Cardiac fibroblast (primary cell): ENCODE results near the gene GALNT18.

Experiments used
- DNase-seq, 2 donors: peaks; one replicate each; pipeline versions ENCODE4 v3.0.0 to v3.0.0-alpha.2; 2010; ENCODE audit warnings: low read depth in 2 of 2
- H3K4me3 ChIP-seq, 2 donors: replicated peaks in 1 of 2; 1 replicate in 1 of 2; 2 replicates in 1 of 2; pipeline ENCODE4 v1.5.1; 2011; ENCODE audit warnings: low read depth in 2 of 2, low read length in 2 of 2, mild to moderate bottlenecking in 2 of 2, moderate library complexity in 1 of 2
- TF ChIP-seq, protein P1 (sequence below): IDR thresholded peaks from one replicate; pipeline ENCODE4 v1.5.1; 2011; ENCODE audit warnings: low read depth, mild to moderate bottlenecking, low read length, inconsistent platforms

The GALNT18 gene

DNA sequence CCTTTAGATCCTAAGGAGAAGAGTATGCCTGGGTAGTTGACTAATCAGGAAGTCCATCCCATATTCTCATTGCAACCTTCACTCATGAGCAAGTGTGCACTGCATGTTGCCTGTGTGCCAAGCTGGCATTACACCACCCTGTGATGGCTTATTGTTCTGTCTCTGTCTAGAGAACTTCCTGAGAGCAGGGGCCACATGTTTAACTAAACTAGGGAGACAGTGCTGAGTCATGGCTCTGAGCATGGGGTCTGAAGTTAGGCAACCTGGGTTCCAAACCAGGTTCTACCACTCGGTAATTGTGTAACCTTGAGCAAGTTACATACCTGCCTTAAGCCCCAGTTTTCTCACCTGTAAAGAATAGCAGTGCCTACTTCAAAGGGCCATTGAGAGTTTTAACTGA is 308.4 kb downstream of the GALNT18 start:
- no peak overlapping the region for H3K4me3 ChIP-seq
- peak; percentile 43 to 57 for DNase-seq
- TF ChIP-seq, protein P1, sequence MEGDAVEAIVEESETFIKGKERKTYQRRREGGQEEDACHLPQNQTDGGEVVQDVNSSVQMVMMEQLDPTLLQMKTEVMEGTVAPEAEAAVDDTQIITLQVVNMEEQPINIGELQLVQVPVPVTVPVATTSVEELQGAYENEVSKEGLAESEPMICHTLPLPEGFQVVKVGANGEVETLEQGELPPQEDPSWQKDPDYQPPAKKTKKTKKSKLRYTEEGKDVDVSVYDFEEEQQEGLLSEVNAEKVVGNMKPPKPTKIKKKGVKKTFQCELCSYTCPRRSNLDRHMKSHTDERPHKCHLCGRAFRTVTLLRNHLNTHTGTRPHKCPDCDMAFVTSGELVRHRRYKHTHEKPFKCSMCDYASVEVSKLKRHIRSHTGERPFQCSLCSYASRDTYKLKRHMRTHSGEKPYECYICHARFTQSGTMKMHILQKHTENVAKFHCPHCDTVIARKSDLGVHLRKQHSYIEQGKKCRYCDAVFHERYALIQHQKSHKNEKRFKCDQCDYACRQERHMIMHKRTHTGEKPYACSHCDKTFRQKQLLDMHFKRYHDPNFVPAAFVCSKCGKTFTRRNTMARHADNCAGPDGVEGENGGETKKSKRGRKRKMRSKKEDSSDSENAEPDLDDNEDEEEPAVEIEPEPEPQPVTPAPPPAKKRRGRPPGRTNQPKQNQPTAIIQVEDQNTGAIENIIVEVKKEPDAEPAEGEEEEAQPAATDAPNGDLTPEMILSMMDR, result no peak

DNA sequence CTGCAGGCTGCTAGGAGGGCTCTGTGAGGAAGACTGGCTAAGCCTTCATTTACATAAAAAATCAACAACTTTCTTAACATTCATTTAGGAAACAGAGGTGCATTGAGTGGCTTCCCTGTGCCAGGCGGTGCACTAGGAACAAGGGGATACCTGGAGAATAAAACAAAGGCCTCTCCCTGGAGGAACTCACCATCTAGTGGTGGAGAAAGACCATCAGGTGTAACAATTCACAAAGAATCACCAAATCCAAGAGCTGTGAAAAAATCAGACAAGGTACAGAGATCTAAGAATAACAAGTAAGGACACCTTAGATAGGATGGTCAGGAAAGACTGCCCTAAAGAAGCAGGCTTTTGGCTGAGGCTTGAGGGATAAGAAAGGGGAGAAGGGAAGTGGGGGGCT is 309.1 kb downstream of the GALNT18 start:
- no peak for DNase-seq
- TF ChIP-seq, protein P1, result no peak
- H3K4me3 ChIP-seq, result no peak overlapping the region

DNA sequence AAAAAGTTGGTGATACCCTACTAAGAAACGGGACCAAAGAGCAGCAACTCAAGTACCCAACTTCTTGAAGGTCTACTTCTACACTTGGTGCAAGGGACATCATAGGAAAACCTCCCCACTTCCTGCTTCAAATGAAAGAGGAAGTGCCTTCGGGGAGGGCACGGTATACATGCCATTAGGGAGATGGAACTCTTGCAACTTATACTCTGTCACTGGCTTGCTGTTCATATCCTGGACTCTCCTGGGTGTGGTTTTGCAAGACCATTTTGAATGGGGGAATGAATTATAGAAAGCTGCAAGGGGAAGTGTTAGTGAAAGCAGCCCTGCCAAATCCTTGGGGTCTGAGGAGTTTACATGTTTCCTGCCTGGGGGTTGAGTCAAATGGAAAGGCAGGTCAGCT is 310.6 kb downstream of the GALNT18 start:
- no peak overlapping the region for H3K4me3 ChIP-seq
- no peak for DNase-seq
- TF ChIP-seq, protein P1, result no peak

DNA sequence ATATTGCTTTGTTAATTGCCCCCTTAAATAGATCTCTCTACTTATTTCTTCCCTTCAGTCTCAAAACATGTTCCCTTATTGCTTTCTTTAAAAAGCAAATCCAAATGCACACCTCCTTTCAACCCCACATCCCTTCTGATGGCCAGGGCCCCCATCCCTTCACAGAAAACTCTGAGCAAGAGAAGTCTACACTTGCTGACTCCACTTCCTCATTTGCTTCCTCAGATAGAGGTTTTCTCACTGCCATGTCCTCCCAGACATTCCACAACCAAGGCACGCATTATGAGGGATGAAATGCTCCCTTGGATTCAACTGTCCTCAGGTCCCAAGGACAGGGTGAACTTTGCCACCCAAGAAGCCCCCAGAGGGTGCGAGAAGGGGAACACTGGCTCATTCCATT is 311.9 kb downstream of the GALNT18 start:
- no peak overlapping the region for H3K4me3 ChIP-seq
- no peak for DNase-seq
- TF ChIP-seq, protein P1, result no peak

DNA sequence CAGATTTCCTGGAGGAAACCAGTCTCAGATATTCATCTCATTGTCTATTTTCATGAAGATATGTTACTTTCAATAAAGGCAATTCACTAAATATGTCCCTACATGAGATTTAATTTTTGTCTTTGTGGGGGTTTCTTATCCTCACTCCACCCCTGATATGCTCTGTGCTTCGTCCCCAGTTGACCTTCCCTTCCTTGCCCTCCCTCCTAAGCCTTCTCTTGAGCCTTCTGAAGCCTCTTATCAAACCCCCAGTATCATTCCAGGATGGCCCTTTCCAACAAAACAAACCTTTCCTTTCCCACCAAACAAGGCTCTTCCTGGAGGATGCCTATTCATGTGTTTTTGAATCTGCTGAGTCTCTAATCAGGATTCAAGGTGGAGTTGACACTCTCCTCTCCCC is 313.6 kb downstream of the GALNT18 start:
- TF ChIP-seq, protein P1, result no peak
- DNase-seq, result no peak

DNA sequence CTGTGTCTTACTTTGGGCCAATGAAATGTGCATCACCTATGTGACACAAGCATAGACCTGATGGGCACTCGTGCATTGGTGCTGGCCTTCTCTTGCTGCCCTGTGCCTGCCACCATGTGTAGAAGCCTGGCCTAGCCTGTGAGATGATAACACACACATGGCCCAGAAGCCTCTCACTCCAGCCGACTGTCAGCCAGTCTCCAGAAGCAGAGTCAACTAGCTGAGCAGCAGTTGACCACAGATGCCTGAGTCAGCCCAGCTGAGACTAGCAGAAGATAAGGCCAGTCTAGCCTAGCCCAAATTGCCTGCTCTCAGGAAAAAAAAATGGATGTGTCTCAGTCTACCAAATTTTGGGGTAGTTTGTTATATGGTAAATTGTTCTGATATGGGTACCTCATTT is 314.9 kb downstream of the GALNT18 start:
- peak in 1 of 2 donors; percentile 3 for DNase-seq
- H3K4me3 ChIP-seq, result no peak overlapping the region
- TF ChIP-seq, protein P1, result no peak

More for the DNA sequence above, 313.6 kb downstream of the GALNT18 start:
- no peak overlapping the region for H3K4me3 ChIP-seq

DNA sequence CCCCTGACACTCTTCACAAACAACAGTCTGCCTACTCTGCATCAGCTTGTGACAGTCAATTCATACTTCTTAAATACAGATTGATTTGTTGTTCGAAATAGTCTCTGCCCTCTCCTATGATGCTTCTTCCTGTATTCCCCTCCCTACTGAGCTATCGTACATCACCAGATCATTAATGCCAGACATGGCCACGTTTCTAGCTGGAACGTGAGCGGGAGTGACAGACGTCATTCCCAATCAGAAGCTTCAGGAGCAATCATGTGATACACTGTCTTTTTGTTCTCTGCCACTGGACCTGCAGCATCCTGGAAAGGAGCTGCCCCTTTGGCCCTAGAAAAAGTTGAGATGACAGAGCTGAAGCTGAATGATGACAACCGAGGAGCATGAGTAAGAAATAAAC is 317.3 kb downstream of the GALNT18 start:
- no peak overlapping the region for H3K4me3 ChIP-seq
- no peak for DNase-seq
- TF ChIP-seq, protein P1, result no peak
